Brain microvascular endothelial cell (primary cell): ENCODE data around the gene CDH7.

Source experiments
- DNase-seq: peaks from one replicate; pipeline ENCODE4 v3.0.0-alpha.2; 2020
- H3K27ac ChIP-seq: fragments of 250-450 bp; sonication (Bioruptor Pico); 2 replicates; pipeline ENCODE4 v1.5.1; 2020; ENCODE audit warnings: mild to moderate bottlenecking, moderate library complexity
- H3K27me3 ChIP-seq: fragments of 250-450 bp; sonication (Bioruptor Pico); replicated peaks from 2 replicates; pipeline ENCODE4 v1.5.1; 2020; ENCODE audit warnings: mild to moderate bottlenecking
- H3K36me3 ChIP-seq: fragments of 250-450 bp; sonication (Bioruptor Pico); replicated peaks from 2 replicates; pipeline ENCODE4 v1.5.1; 2020; ENCODE audit warnings: mild to moderate bottlenecking
- H3K4me3 ChIP-seq: 2 replicates; pipeline ENCODE4 v1.5.1; 2011; ENCODE audit warnings: low read depth, mild to moderate bottlenecking, control low read depth, low read length, moderate library complexity
- in situ Hi-C: cut with HindIII; loops from 2 replicates; pipeline ENCODE4 v1.10.0; 2017; ENCODE audit warnings: low sequenced_read_pairs, low pct_ligation_motif_present
- TF ChIP-seq, protein P1 (sequence below): IDR thresholded peaks from 2 replicates; pipeline ENCODE4 v1.5.1; 2011; ENCODE audit warnings: low read depth, mild to moderate bottlenecking, moderate library complexity, low read length, control low read depth, inconsistent platforms; ENCODE audit errors: missing control alignments

The CDH7 gene

DNA sequence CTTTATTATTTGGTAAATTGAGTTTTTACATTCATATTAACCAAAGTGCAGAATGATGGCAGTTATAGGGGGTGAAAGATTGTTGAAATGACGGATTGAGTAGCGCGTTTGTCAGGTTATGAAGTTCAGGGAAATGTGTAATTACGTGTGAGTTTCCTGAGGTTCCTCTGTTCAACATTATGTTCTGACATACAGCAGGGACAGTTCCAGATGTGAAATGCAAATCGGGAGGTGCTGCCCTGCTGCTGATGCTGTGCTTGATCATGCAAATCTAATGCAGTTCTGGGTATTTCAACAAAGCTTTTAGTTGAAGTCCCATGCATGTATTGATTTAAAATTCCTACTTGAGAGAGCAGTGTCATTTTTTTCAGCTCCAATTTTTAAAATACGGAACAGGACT lies 57.9 kb downstream of the CDH7 start:
- in situ Hi-C loops: no loop called here
- Histone ChIP-seq H3K36me3 (no peaks in the 10 kb centered on the region), H3K27ac (no peak overlapping the region), H3K4me3 (no peak overlapping the region), H3K27me3 (no peaks in the 10 kb centered on the region)
- TF ChIP-seq, protein P1, sequence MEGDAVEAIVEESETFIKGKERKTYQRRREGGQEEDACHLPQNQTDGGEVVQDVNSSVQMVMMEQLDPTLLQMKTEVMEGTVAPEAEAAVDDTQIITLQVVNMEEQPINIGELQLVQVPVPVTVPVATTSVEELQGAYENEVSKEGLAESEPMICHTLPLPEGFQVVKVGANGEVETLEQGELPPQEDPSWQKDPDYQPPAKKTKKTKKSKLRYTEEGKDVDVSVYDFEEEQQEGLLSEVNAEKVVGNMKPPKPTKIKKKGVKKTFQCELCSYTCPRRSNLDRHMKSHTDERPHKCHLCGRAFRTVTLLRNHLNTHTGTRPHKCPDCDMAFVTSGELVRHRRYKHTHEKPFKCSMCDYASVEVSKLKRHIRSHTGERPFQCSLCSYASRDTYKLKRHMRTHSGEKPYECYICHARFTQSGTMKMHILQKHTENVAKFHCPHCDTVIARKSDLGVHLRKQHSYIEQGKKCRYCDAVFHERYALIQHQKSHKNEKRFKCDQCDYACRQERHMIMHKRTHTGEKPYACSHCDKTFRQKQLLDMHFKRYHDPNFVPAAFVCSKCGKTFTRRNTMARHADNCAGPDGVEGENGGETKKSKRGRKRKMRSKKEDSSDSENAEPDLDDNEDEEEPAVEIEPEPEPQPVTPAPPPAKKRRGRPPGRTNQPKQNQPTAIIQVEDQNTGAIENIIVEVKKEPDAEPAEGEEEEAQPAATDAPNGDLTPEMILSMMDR: no peak
- DNase-seq: no peak

DNA sequence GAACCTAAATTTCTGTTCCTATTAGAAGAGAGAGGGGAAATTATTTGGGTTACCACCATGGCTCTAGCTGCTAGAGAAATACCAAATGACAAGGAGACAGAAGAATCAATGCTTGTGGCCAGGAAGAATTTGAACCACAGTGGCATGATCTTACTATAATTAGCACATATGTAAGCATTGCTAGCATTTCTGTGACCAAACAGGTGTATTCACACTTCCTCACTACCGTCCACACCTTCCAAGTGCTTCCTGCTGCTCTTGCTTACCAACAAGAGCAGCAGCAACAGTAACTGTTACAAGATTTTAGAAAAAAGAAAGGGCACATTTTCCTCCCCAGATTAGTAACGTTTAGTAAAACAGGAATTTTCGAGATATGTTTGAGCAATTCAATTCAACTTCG lies 60.5 kb downstream of the CDH7 start:
- H3K27ac ChIP-seq: no peak overlapping the region
- in situ Hi-C loops: no loop called here
- no peaks in the 10 kb centered on the region for H3K36me3 ChIP-seq
- H3K4me3 ChIP-seq: no peak overlapping the region
- no peak for DNase-seq
- H3K27me3 ChIP-seq: no peaks in the 10 kb centered on the region
- TF ChIP-seq, protein P1: no peak

DNA sequence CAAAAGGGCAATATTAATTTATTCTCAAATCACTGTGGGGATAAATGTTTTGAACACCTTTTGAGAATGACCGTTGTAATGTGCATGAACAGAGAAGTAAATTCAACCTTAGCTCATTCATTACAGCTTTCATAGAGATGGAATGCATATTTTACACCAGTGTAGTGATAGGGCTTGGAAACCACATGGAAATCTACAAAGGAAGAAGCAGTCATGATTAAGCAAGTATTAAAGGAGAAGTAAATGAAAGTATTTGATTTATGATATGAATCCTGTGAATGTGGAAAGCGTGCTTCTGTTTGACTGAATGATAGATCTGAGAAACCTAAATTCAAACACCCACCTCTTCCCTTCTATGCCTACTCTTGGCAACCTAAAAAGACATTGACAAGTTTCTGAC lies 64.7 kb downstream of the CDH7 start:
- in situ Hi-C loops: no loop called here
- TF ChIP-seq, protein P1: no peak
- H3K27ac ChIP-seq: no peak overlapping the region
- no peak overlapping the region for H3K4me3 ChIP-seq
- no peaks in the 10 kb centered on the region for H3K36me3 ChIP-seq
- DNase-seq: no peak
- no peaks in the 10 kb centered on the region for H3K27me3 ChIP-seq

DNA sequence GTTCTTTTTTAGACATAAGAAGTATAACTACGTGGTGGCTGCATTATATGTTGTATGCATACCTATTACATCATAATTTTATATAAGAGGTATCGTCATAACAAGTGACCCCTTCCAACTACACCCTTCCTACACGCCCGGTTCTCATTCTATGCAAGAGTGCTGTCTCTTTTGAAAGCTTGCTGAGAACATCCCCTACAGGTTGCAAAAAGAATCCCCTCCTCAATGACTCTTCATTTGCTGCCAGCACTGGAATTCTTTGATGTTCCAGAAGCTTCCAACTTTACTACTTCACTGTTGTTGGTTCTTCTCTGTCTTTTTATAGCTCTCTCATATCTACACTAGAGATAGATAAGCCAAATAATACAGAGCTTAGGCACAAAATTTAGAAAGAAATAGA lies 66.4 kb downstream of the CDH7 start:
- Histone ChIP-seq H3K4me3 (no peak overlapping the region), H3K36me3 (no peaks in the 10 kb centered on the region), H3K27ac (no peak overlapping the region), H3K27me3 (no peaks in the 10 kb centered on the region)
- in situ Hi-C loops: no loop called here
- TF ChIP-seq, protein P1: no peak
- DNase-seq: no peak

DNA sequence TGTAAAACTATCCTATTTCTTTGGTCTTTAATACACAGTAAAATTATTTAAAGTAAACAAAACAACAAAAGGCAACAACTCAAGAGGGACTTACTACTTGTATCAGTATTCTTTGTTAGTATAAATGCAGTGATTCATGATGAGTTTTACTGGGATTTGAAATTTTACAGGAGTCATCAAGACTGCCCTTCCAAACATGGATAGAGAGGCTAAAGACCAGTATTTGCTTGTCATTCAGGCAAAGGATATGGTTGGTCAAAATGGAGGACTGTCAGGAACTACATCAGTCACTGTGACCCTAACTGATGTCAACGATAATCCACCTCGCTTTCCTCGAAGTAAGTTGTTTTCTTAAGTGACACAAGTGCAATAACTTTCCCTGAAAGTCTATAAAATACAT lies 71.1 kb downstream of the CDH7 start:
- no peak for DNase-seq
- Histone ChIP-seq H3K27ac (no peak overlapping the region), H3K27me3 (no peaks in the 10 kb centered on the region), H3K4me3 (no peak overlapping the region), H3K36me3 (no peaks in the 10 kb centered on the region)
- TF ChIP-seq, protein P1: no peak
- in situ Hi-C loops: no loop called here

DNA sequence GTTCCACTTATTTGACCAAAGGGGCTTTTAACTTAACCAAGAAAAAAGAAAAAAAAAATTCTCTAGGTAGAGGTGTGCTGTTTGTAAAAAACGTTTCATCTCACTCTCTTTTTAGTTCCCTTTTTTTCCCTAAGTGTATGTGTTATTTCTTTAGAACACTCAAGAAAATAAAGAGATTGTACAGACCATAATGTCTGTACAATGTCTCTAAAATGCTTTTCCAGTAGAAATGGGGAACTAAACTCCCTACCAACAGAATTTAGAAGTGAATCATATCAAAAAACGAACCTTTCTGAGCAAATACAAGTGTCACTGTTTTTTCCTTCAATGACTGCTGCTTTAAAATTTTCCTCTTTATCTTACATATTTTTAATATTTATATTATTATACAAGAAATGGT lies 72.0 kb downstream of the CDH7 start:
- TF ChIP-seq, protein P1: no peak
- H3K4me3 ChIP-seq: no peak overlapping the region
- H3K27me3 ChIP-seq: no peaks in the 10 kb centered on the region
- no peaks in the 10 kb centered on the region for H3K36me3 ChIP-seq
- H3K27ac ChIP-seq: no peak overlapping the region
- in situ Hi-C loops: no loop called here
- no peak for DNase-seq
